Psoas muscle (tissue), 8 donors: Measurements from ENCODE around the gene PCGF2. TPM values are rescaled to one million over a fixed set of nuclear protein-coding genes. Genes with fewer than 3 reads are reported as not detected.
A peak's percentile ranks its signal among the peaks of the same experiment; 100 is the strongest.

ENCODE experiments used
- ATAC-seq, 4 donors: fragments of 200-7000 bp; cut with Tn5 transposase; one replicate each; pipeline ENCODE4 v1.9.1; 2020; ENCODE audit warnings: moderate library complexity in 3 of 4, mild to moderate bottlenecking in 2 of 4
- DNase-seq, 2 donors: peaks; one replicate each; pipeline ENCODE4 v3.0.0-alpha.2; 2020
- H3K27ac ChIP-seq: fragments of 200-600 bp; one replicate; pipeline ENCODE4 v1.8.0; 2022
- H3K27me3 ChIP-seq, 3 donors: fragments of 200-600 bp in 1 of 3; one replicate each; pipeline versions ENCODE4 v1.6.1 to v1.8.0; 2013 to 2022; ENCODE audit warnings: low read length in 2 of 3, mild to moderate bottlenecking in 2 of 3, moderate library complexity in 1 of 3; ENCODE audit not compliant: insufficient read depth in 3 of 3
- H3K36me3 ChIP-seq, 2 donors: fragments of 200-600 bp in 1 of 2; one replicate each; pipeline versions ENCODE4 v1.6.1 to v1.8.0; 2013 to 2022; ENCODE audit warnings: low read depth in 1 of 2, mild to moderate bottlenecking in 1 of 2, moderate library complexity in 1 of 2; ENCODE audit not compliant: insufficient read depth in 1 of 2
- H3K4me1 ChIP-seq: fragments of 200-600 bp; one replicate; pipeline ENCODE4 v1.8.0; 2022
- H3K4me3 ChIP-seq: fragments of 200-600 bp; one replicate; pipeline ENCODE4 v1.8.0; 2022; ENCODE audit warnings: mild to moderate bottlenecking
- H3K9me3 ChIP-seq: fragments of 200-600 bp; one replicate; pipeline ENCODE4 v1.8.0; 2022
- CTCF ChIP-seq: fragments of 200-600 bp; IDR thresholded peaks from one replicate; pipeline ENCODE4 v1.8.0; 2022; ENCODE audit warnings: antibody characterized with exemption
- WGBS, 3 donors: extraction: QIAGEN DNeasy Blood & Tissue Kit; methylation state at CpG; one replicate each; pipeline versions ENCODE4 v1.1.6 to v1.1.7; 2013; 5-methylcytosine and 5-hydroxymethylcytosine counted together
- intact Hi-C, 2 donors: fragments of 100-400 bp; cut with DNase I; formaldehyde crosslinking; loops; one replicate each; pipeline versions ENCODE4 v1.11.0 to v1.14.2; 2022
- polyA plus RNA-seq, 3 donors: library from polyadenylated mRNA; stranded (reverse); fragments of 200-250 nt; gene quantifications; one replicate each; pipeline ENCODE4 v1.2.3, GENCODE V29; 2013
- total RNA-seq, 4 donors: library from RNA; stranded (reverse); fragmentation: NEBNext Ultra II Directional in 2 of 4; extraction: Animal tissue kit (Norgen Biotek cat#: 25700) in 2 of 4; gene quantifications; one replicate each; pipeline versions ENCODE4 v1.2.1 to v1.2.4, GENCODE V29; 2021 to 2023
- donor health status: healthy with polysubstance abuse.
- donor health status: DM: no; HTN: no; CAD: no; lungs with moderate emphysema.
- donor health status: Bipolar disorder and iron deficiency.
- donor health status: healthy.
- donor health status: DM: yes; HTN: yes; CAD: no.
- donor health status: DM: no; HTN: no; CAD: no.
- donor health status: DM: no; HTN: no; CAD: no.
- donor health status: DM: yes; HTN: yes; CAD: no.

Gene PCGF2
- total and polyA plus RNA-seq, 7 donors = 3.3 to 10.8 (median 7.1) TPM

- Histone ChIP-seq H3K4me1 (peaks cover 56% of the 10 kb centered on the region), H3K4me3 (peak overlapping the region; percentile 97), H3K27me3 (no peaks in the 10 kb centered on the region), H3K9me3 (no peaks in the 10 kb centered on the region), H3K27ac (peak overlapping the region; percentile 98), H3K36me3 (peaks cover 0 to 42% of the 10 kb centered on the region in 2 donors)
- no peak for TF ChIP-seq CTCF
- DNase-seq = no peak
- no peak for ATAC-seq
- WGBS, 3 donors = 15 to 24% (median 19%) methylated on average over 20 of the region's 20 CpGs
- intact Hi-C loops = no loop called here
Measured at GRCh38 chr17:38706505-38707216, 41.5 kb downstream of the PCGF2 start.

DNA sequence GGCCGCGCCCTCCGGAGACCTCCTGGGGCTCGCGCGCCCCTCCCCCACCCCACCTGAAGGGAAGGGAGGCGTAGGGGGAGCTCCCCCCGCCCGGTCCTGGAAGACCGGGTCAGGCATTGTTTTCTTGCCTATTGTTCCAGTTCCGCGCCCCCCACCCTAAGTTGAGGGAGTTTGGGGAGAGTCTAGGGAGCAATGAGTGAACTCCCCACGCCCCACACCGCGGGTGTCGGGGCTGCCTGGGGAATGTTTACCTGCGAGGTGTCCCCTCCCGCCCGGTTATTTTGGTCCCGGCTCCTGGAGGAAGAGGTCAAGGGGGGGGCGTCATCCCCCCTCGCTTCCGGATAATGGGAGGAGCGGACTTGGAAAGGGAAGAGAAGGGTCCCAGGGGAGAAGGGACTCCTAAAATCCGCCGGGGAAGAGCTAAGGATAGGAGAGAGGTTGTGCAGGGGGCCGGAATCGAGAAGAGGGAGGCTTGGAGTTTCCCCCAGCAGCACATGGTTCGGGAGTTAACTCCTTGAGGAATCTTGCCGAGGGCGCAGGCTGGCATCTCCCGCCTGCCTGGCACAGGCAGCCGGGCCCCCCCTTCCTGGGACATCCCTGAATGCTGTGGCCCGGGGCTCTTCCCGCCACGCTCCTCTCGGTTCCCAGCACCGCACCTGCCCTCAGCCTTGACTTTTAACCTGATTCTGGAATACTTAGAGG, 42.2 kb downstream of the PCGF2 start:
- H3K27ac ChIP-seq = peak overlapping the region; percentile 98
- DNase-seq (peak; percentile 73 to 79), ATAC-seq (no peak)
- intact Hi-C loops = no loop called here
- H3K4me1 ChIP-seq = peaks cover 56% of the 10 kb centered on the region
- no peaks in the 10 kb centered on the region for H3K9me3 ChIP-seq
- no peak for TF ChIP-seq CTCF
- WGBS, 3 donors = 1% methylated on average over 29 to 38 of the region's 38 CpGs
- H3K27me3 ChIP-seq = no peaks in the 10 kb centered on the region
- H3K4me3 ChIP-seq = peak overlapping the region; percentile 97
- peaks cover 0 to 35% of the 10 kb centered on the region in 2 donors for H3K36me3 ChIP-seq

DNA sequence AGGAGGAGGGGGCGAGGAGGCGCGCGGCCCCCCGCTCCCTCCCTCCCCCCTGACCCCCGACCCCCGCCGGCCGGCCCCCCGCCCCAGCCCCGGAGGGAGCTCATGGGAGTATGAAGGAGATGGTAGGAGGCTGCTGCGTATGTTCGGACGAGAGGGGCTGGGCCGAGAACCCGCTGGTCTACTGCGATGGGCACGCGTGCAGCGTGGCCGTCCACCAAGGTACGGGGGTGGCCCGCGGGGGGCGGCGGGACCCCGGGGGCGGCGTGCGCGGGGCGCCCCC, 42.7 kb downstream of the PCGF2 start:
- peak overlapping the region; percentile 97 for H3K4me3 ChIP-seq
- H3K36me3 ChIP-seq = peaks cover 0 to 31% of the 10 kb centered on the region in 2 donors
- ATAC-seq = no peak
- DNase-seq = no peak
- H3K27me3 ChIP-seq = no peaks in the 10 kb centered on the region
- TF ChIP-seq CTCF = no peak
- no peaks in the 10 kb centered on the region for H3K9me3 ChIP-seq
- H3K27ac ChIP-seq = peak overlapping the region; percentile 98
- intact Hi-C loops = no loop called here
- peaks cover 56% of the 10 kb centered on the region for H3K4me1 ChIP-seq
- WGBS, 3 donors = 0 to 3% (median 1%) methylated on average over 2 to 32 of the region's 32 CpGs

DNA sequence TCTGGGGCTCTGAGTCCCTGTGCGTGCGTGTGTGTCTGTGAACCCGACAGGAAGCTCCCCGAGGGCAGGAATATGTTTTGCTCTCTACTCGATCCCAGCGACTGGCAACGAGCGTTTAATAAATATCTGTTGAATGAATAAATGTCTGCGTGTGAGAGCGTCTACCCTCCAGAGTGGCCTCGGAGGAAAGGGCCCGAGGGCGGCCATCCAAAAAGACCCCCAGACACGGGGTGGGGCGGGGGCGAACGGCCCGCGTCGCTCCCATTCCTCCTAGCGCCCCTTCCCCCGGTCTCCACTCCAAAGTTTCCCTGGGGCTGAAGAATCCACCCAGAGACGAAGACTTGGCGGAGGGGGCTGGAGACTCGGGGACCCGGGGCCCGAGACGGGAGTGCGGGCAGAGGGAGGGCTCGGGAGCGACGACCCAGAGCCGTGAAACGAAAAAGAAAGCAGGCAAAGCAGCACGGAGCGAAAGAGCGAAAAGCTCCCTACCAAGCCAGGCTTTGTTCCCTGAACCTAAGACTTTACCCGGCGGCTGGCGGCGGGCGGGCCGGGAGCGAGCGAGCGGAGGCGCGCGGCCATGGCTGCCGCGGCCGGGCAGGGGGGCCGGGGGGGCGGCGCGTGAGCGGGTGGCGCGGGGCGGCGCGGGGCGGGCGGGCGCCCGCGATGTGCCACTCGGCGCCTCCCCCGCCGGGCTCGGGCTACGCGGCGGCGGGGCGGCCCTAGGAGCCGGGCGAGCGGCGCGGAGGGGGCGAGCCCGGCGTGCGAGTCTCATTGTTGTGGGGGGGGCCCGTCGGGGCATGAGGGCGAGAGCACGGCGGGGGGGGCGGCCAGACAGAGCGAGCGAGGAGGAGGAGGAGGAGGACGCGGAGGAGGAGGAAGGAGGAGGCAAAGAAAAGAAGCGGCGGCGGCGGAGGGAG, 43.3 kb downstream of the PCGF2 start, which contains the start of gene MLLT6:
Gene MLLT6 (plus strand): TSS at position 668 of the 917 bp plus-strand sequence. CDS start 360 bp downstream, outside the sequence.
- ATAC-seq (peak; percentile 25 to 63 (median 48)), DNase-seq (peak; percentile 83 to 90)
- peak within 1 kb of the TSS; percentile 98 for H3K27ac ChIP-seq
- H3K4me1 ChIP-seq = peaks cover 51% of the 10 kb centered on the region
- H3K4me3 ChIP-seq = peak within 1 kb of the TSS; percentile 97
- TF ChIP-seq CTCF = no peak
- WGBS, 3 donors = 0 to 1% (median 1%) methylated on average over 62 to 99 of the region's 100 CpGs
- no peaks in the 10 kb centered on the region for H3K27me3 ChIP-seq
- intact Hi-C loops = no loop called here
- H3K9me3 ChIP-seq = no peaks in the 10 kb centered on the region
- peaks cover 0 to 27% of the 10 kb centered on the region in 2 donors for H3K36me3 ChIP-seq
